SJSA1 (cell line): ENCODE results near the gene IP6K3. TPM values are rescaled to one million over a fixed set of nuclear protein-coding genes. Genes with fewer than 3 reads are reported as not detected.

ENCODE experiments used
- total RNA-seq: library from RNA; depleted of rRNA; stranded (reverse); fragments of >200 nt; shearing (Covaris generic); gene quantifications from 2 replicates; pipeline ENCODE4 v1.2.3, GENCODE V29; 2014; rRNA removed

The IP6K3 gene
- total RNA-seq, 1 experiment from 2014 or later = 5.3 TPM

Other genes with a start within 250 kb of the IP6K3 start
- 14.3 and 23.3 TPM in 2 replicates for gene BAK1, start 166.6 kb downstream of the IP6K3 start, total RNA-seq
- 9.0 and 11.4 TPM in 2 replicates for gene ITPR3, start 125.6 kb downstream of the IP6K3 start, total RNA-seq
- 79.4 and 99.2 TPM in 2 replicates for gene UQCC2, start 35.2 kb downstream of the IP6K3 start, total RNA-seq
- gene LEMD2, start 42.2 kb upstream of the IP6K3 start, total RNA-seq = 78.7 and 92.9 TPM in 2 replicates
- gene MLN, start 57.1 kb upstream of the IP6K3 start, total RNA-seq = not detected in 2 replicates